Keratinocyte (primary cell): ENCODE data around the gene CENPQ. TPM values are rescaled to one million over a fixed set of nuclear protein-coding genes. Genes with fewer than 3 reads are reported as not detected.

Source experiments
- DNase-seq: peaks from one replicate; pipeline ENCODE4 v3.0.0-alpha.2; 2011; ENCODE audit warnings: low read depth, missing footprints, low spot score
- FAIRE-seq: peaks from 2 replicates; lab custom pipeline; 2011; peaks lifted over from hg19 to GRCh38; lab: Jason Lieb, UNC
- H2AFZ ChIP-seq: 2 replicates; pipeline ENCODE4 v1.6.0; 2012; ENCODE audit warnings: low read length, control low read depth, inconsistent platforms; ENCODE audit not compliant: control insufficient read depth
- H3K27ac ChIP-seq: 2 replicates; pipeline ENCODE4 v1.5.1; 2011; ENCODE audit warnings: low read length; ENCODE audit not compliant: control insufficient read depth, insufficient read depth
- H3K27me3 ChIP-seq: 3 replicates; pipeline ENCODE4 v1.6.0; 2011; ENCODE audit warnings: low read length; ENCODE audit not compliant: control insufficient read depth, insufficient read depth; ENCODE audit errors: extremely low read depth
- H3K36me3 ChIP-seq, 2 experiments: 2 replicates in 1 of 2; 3 replicates in 1 of 2; pipeline ENCODE4 v1.5.1; 2011; ENCODE audit warnings: low read length in 2 of 2, mild to moderate bottlenecking in 1 of 2; ENCODE audit not compliant: control insufficient read depth in 2 of 2, insufficient read depth in 2 of 2; ENCODE audit errors: extremely low read depth in 1 of 2
- H3K4me1 ChIP-seq: 3 replicates; pipeline ENCODE4 v1.5.1; 2011; ENCODE audit warnings: low read length; ENCODE audit not compliant: control insufficient read depth, insufficient read depth; ENCODE audit errors: extremely low read depth
- H3K4me2 ChIP-seq: 3 replicates; pipeline ENCODE4 v1.6.0; 2011; ENCODE audit warnings: low read depth, low read length; ENCODE audit not compliant: control insufficient read depth, insufficient read depth; ENCODE audit errors: extremely low read depth
- H3K4me3 ChIP-seq, 3 experiments: fragments of 200-600 bp in 1 of 3; sonication (generic) in 1 of 3; 2 replicates in 2 of 3; 3 replicates in 1 of 3; pipeline ENCODE4 v1.5.1; 2011 to 2016; ENCODE audit warnings: low read length in 3 of 3, mild to moderate bottlenecking in 3 of 3, control low read depth in 2 of 3, inconsistent platforms in 1 of 3, low read depth in 1 of 3, mixed read lengths in 1 of 3, mixed run types in 1 of 3, moderate library complexity in 1 of 3; ENCODE audit not compliant: control insufficient read depth in 2 of 3, insufficient read depth in 2 of 3; ENCODE audit errors: extremely low read depth in 1 of 3
- H3K79me2 ChIP-seq: 2 replicates; pipeline ENCODE4 v1.6.0; 2012; ENCODE audit warnings: low read length; ENCODE audit not compliant: control insufficient read depth, insufficient read depth
- H3K9ac ChIP-seq: 3 replicates; pipeline ENCODE4 v1.6.0; 2011; ENCODE audit warnings: low read length; ENCODE audit not compliant: control insufficient read depth, insufficient read depth; ENCODE audit errors: extremely low read depth
- H3K9me1 ChIP-seq: 3 replicates; pipeline ENCODE4 v1.6.0; 2011; ENCODE audit warnings: low read length; ENCODE audit not compliant: control insufficient read depth, insufficient read depth; ENCODE audit errors: extremely low read depth
- H3K9me3 ChIP-seq: 2 replicates; pipeline ENCODE4 v1.5.1; 2012; ENCODE audit warnings: low read depth, low read length; ENCODE audit not compliant: control insufficient read depth
- H4K20me1 ChIP-seq: 3 replicates; pipeline ENCODE4 v1.6.0; 2011; ENCODE audit warnings: low read length; ENCODE audit not compliant: control insufficient read depth, insufficient read depth; ENCODE audit errors: extremely low read depth
- CTCF ChIP-seq, 3 experiments: IDR thresholded peaks in 1 of 3; conservative IDR thresholded peaks in 1 of 3; optimal IDR thresholded peaks in 1 of 3; 2 replicates in 2 of 3; 3 replicates in 1 of 3; pipeline versions ENCODE3 to v1.5.1; 2011; ENCODE audit warnings: low read length in 3 of 3, mild to moderate bottlenecking in 3 of 3, moderate library complexity in 2 of 3, control low read depth in 1 of 3, inconsistent platforms in 1 of 3; ENCODE audit not compliant: insufficient read depth in 2 of 3; ENCODE audit errors: extremely low read depth in 1 of 3
- EZH2 ChIP-seq: IDR thresholded peaks from one replicate; pipeline ENCODE4 v1.6.1; 2012; ENCODE audit warnings: inconsistent platforms, mild to moderate bottlenecking, low read length, moderate library complexity
- dilution Hi-C: fragments of 300-500 bp; cut with MboI; formaldehyde crosslinking; loops from one replicate; pipeline ENCODE4 v1.7.0; 2020; ENCODE audit warnings: low sequenced_read_pairs; ENCODE audit not compliant: extremely low pct_ligation_motif_present
- polyA plus RNA-seq, 5 experiments: library from polyadenylated mRNA; depleted of rRNA in 3 of 5; stranded (reverse) in 3 of 5; stranded (forward) in 1 of 5; unstranded in 1 of 5; fragments of >200 nt; gene quantifications; 1 replicate in 1 of 5; 2 replicates in 3 of 5; 3 replicates in 1 of 5; pipeline versions ENCODE4 v1.2.1 to v1.2.3, GENCODE V29; 2011 to 2012; ENCODE audit warnings: missing spikeins in 2 of 5, low read depth in 1 of 5, low replicate concordance in 1 of 5

CENPQ gene
- polyA plus RNA-seq, 1 donor (not counting 4 experiments of a cell fraction or from before 2014, with no cell fraction given), result 7.5 TPM

- Histone ChIP-seq H3K9me1 (no peaks in the 10 kb centered on the region), H3K79me2 (no peaks in the 10 kb centered on the region), H3K27ac (no peak overlapping the region), H3K27me3 (no peaks in the 10 kb centered on the region), H3K9me3 (no peaks in the 10 kb centered on the region), H4K20me1 (no peaks in the 10 kb centered on the region), H3K9ac (no peak overlapping the region), H3K4me2 (no peak overlapping the region), H3K36me3 (peaks cover 0 to 3% of the 10 kb centered on the region in 2 experiments), H3K4me3 (no peak overlapping the region), H2AFZ (no peak overlapping the region), H3K4me1 (no peaks in the 10 kb centered on the region)
- DNase-seq (no peak), FAIRE-seq (no peak)
- no peak for TF ChIP-seq EZH2
- TF ChIP-seq CTCF (optimal IDR thresholded peaks at IDR 0.05 in 1 of 3, IDR thresholded peaks at IDR 0.05 in 1 of 3, conservative IDR thresholded peaks at IDR 0.05 in 1 of 3; ENCODE audit: extremely low read depth in 1 of 3, insufficient read depth in 2 of 3, low read length in 3 of 3), result no peak
- dilution Hi-C loops, result no loop called here
Measured at GRCh38 chr6:49453221-49453620, 9.9 kb upstream of the CENPQ start.

DNA sequence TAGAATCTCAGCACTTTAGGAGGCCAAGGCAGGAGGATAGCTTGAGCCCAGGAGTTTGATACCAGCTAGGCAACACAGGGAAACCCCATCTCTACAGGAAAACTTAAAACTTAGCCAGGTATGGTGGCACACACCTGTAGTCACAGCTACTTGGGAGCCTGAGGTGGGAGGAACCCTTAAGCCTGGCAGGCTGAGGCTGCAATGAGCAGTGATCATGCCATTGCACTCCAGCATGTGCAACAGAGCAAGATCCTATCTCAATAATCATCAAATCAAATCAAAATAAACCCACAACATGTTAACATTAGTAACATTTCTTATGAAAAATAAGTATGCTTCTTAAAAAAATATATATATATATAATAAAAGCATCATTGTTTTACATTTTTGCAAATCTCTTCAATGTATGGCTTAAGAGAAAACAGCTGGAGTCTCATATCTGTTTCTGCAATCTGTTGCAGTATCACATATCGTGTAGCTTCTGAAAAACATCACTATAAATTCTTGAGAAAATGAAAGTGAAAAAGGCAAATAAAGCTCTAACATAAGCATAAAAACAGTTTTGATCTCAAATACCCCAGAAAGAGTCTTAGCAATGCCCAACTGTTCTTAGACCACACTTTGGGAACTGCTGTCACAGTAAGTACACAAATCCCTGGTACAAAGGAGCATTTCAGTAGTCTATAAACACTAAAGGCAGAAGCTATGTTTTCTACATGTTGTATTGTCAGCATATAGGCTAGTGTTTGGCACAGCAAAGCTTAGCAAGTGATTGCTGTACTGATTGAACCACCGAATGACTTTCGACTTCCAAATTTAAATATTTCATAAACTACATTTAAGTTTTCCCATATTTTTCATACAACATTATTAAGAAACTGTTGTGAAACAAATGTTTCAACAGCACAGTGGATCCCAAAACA lies 8.1 kb upstream of the CENPQ start:
- Histone ChIP-seq H3K4me1 (no peaks in the 10 kb centered on the region), H2AFZ (no peak overlapping the region), H3K9ac (no peak overlapping the region), H3K27me3 (no peaks in the 10 kb centered on the region), H3K27ac (no peak overlapping the region), H3K4me3 (no peak overlapping the region), H3K79me2 (peaks cover 2% of the 10 kb centered on the region), H3K9me1 (no peaks in the 10 kb centered on the region), H3K36me3 (peaks cover 0 to 3% of the 10 kb centered on the region in 2 experiments), H3K9me3 (no peaks in the 10 kb centered on the region), H3K4me2 (no peak overlapping the region), H4K20me1 (no peaks in the 10 kb centered on the region)
- no peak for TF ChIP-seq EZH2
- no peak for TF ChIP-seq CTCF (optimal IDR thresholded peaks at IDR 0.05 in 1 of 3, IDR thresholded peaks at IDR 0.05 in 1 of 3, conservative IDR thresholded peaks at IDR 0.05 in 1 of 3; ENCODE audit: extremely low read depth in 1 of 3, insufficient read depth in 2 of 3, low read length in 3 of 3)
- DNase-seq, result no peak
- FAIRE-seq, result no peak
- dilution Hi-C loops, result no loop called here
